Brain microvascular endothelial cell (primary cell): ENCODE measurements around the gene CCDC107.

ENCODE experiments used
- DNase-seq: peaks from one replicate; pipeline ENCODE4 v3.0.0-alpha.2; 2020
- H3K27ac ChIP-seq: fragments of 250-450 bp; sonication (Bioruptor Pico); 2 replicates; pipeline ENCODE4 v1.5.1; 2020; ENCODE audit warnings: mild to moderate bottlenecking, moderate library complexity
- H3K27me3 ChIP-seq: fragments of 250-450 bp; sonication (Bioruptor Pico); replicated peaks from 2 replicates; pipeline ENCODE4 v1.5.1; 2020; ENCODE audit warnings: mild to moderate bottlenecking
- H3K36me3 ChIP-seq: fragments of 250-450 bp; sonication (Bioruptor Pico); replicated peaks from 2 replicates; pipeline ENCODE4 v1.5.1; 2020; ENCODE audit warnings: mild to moderate bottlenecking
- H3K4me3 ChIP-seq: 2 replicates; pipeline ENCODE4 v1.5.1; 2011; ENCODE audit warnings: low read depth, mild to moderate bottlenecking, control low read depth, low read length, moderate library complexity
- in situ Hi-C: cut with HindIII; loops from 2 replicates; pipeline ENCODE4 v1.10.0; 2017; ENCODE audit warnings: low sequenced_read_pairs, low pct_ligation_motif_present
- TF ChIP-seq, protein P1 (sequence below): IDR thresholded peaks from 2 replicates; pipeline ENCODE4 v1.5.1; 2011; ENCODE audit warnings: low read depth, mild to moderate bottlenecking, moderate library complexity, low read length, control low read depth, inconsistent platforms; ENCODE audit errors: missing control alignments

CCDC107 gene

GRCh38 chr9:35673132-35674024, 15.3 kb downstream of the CCDC107 start, which contains the start of gene CA9:
TSS of gene CA9 (plus strand) at chr9:35673928. CDS start at chr9:35673960, 32 bp downstream.
- no peaks in the 10 kb centered on the region for H3K27me3 ChIP-seq
- no peaks in the 10 kb centered on the region for H3K36me3 ChIP-seq
- DNase-seq, result no peak
- H3K27ac ChIP-seq, result no peak within 1 kb of the TSS
- H3K4me3 ChIP-seq, result no peak within 1 kb of the TSS
- in situ Hi-C loops, result no loop called here
- TF ChIP-seq, protein P1, sequence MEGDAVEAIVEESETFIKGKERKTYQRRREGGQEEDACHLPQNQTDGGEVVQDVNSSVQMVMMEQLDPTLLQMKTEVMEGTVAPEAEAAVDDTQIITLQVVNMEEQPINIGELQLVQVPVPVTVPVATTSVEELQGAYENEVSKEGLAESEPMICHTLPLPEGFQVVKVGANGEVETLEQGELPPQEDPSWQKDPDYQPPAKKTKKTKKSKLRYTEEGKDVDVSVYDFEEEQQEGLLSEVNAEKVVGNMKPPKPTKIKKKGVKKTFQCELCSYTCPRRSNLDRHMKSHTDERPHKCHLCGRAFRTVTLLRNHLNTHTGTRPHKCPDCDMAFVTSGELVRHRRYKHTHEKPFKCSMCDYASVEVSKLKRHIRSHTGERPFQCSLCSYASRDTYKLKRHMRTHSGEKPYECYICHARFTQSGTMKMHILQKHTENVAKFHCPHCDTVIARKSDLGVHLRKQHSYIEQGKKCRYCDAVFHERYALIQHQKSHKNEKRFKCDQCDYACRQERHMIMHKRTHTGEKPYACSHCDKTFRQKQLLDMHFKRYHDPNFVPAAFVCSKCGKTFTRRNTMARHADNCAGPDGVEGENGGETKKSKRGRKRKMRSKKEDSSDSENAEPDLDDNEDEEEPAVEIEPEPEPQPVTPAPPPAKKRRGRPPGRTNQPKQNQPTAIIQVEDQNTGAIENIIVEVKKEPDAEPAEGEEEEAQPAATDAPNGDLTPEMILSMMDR, result no peak

DNA sequence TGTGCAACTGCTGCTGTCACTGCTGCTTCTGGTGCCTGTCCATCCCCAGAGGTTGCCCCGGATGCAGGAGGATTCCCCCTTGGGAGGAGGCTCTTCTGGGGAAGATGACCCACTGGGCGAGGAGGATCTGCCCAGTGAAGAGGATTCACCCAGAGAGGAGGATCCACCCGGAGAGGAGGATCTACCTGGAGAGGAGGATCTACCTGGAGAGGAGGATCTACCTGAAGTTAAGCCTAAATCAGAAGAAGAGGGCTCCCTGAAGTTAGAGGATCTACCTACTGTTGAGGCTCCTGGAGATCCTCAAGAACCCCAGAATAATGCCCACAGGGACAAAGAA, 15.9 kb downstream of the CCDC107 start:
- Histone ChIP-seq H3K36me3 (no peaks in the 10 kb centered on the region), H3K27ac (no peak overlapping the region), H3K27me3 (no peaks in the 10 kb centered on the region), H3K4me3 (no peak overlapping the region)
- no peak for DNase-seq
- TF ChIP-seq, protein P1, result no peak
- in situ Hi-C loops, result no loop called here

- in situ Hi-C loops, result no loop called here
- H3K4me3 ChIP-seq, result peak overlapping the region; percentile 56
- TF ChIP-seq, protein P1, result no peak
- no peaks in the 10 kb centered on the region for H3K36me3 ChIP-seq
- H3K27ac ChIP-seq, result no peak overlapping the region
- no peak for DNase-seq
- no peaks in the 10 kb centered on the region for H3K27me3 ChIP-seq
Measured at GRCh38 chr9:35675204-35675603, 17.1 kb downstream of the CCDC107 start.

- H3K27me3 ChIP-seq, result no peaks in the 10 kb centered on the region
- in situ Hi-C loops, result no loop called here
- DNase-seq, result no peak
- H3K27ac ChIP-seq, result no peak overlapping the region
- H3K4me3 ChIP-seq, result peak overlapping the region; percentile 56
- TF ChIP-seq, protein P1, result peak; percentile 16
- H3K36me3 ChIP-seq, result no peaks in the 10 kb centered on the region
Measured at GRCh38 chr9:35675732-35676392, 17.8 kb downstream of the CCDC107 start.

DNA sequence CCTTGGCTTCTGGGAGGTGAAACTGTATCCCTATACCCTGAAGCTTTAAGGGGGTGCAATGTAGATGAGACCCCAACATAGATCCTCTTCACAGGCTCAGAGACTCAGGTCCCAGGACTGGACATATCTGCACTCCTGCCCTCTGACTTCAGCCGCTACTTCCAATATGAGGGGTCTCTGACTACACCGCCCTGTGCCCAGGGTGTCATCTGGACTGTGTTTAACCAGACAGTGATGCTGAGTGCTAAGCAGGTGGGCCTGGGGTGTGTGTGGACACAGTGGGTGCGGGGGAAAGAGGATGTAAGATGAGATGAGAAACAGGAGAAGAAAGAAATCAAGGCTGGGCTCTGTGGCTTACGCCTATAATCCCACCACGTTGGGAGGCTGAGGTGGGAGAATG, 21.0 kb downstream of the CCDC107 start:
- Histone ChIP-seq H3K27me3 (no peaks in the 10 kb centered on the region), H3K36me3 (peaks cover 28% of the 10 kb centered on the region), H3K4me3 (no peak overlapping the region), H3K27ac (no peak overlapping the region)
- TF ChIP-seq, protein P1, result no peak
- in situ Hi-C loops, result no loop called here
- no peak for DNase-seq
